ENCODE data around the gene PKHD1.
A peak's percentile ranks its signal among the peaks of the same experiment; 100 is the strongest.

The PKHD1 gene

GRCh38 chr6:52042141-52042885, 45.1 kb downstream of the PKHD1 start:
- DNase-seq = no peak

DNA sequence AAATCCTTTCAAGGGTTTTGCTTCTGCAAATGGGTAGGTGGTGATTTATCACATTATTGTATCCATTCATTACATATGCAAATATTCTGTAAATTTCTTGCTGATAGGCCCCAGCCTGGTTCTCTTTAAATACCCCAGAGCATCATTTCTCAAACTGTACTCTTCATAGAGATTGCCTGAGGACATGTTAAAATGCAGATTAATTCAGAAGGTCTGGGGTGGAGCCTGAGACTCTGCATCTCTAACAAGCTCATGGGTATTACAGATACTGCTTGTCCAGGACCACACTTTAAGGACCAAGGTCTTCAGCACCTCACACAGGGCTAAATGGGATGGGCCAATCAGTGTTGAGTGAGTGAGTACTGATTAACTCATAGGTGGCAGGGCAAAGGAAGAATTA, 46.3 kb downstream of the PKHD1 start:
- DNase-seq = no peak

GRCh38 chr6:52027699-52028098, 59.7 kb downstream of the PKHD1 start:
- no peak for DNase-seq

- DNase-seq = no peak
These were observed 62.9 kb downstream of the PKHD1 start for GRCh38 chr6:52024451-52025068.

DNA sequence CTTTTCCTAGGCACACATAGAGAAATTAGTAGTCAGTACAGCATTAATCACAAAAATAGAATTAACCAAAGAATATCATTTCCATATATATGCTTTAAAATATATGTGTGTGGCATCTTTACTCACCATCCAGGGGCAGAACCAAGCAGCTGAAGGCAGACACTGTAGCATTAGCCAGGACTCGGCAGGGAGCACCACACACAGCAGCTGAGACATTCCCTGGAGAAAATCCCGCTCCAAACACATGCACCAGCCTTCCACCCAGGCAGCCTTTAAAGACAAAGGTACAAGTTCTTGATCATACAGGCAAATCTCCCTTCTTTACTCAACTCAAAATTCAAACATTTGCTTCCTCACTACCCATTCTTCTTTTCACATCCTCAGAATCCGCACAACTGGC, 64.7 kb downstream of the PKHD1 start:
- no peak for DNase-seq

- DNase-seq = peak; percentile 20
These were observed 66.4 kb downstream of the PKHD1 start for GRCh38 chr6:52020945-52021570.

GRCh38 chr6:52019881-52020280, 67.5 kb downstream of the PKHD1 start:
- no peak for DNase-seq

GRCh38 chr6:52019092-52019491, 68.3 kb downstream of the PKHD1 start:
- DNase-seq = no peak

GRCh38 chr6:52016915-52017748, 70.3 kb downstream of the PKHD1 start:
- no peak for DNase-seq

DNA sequence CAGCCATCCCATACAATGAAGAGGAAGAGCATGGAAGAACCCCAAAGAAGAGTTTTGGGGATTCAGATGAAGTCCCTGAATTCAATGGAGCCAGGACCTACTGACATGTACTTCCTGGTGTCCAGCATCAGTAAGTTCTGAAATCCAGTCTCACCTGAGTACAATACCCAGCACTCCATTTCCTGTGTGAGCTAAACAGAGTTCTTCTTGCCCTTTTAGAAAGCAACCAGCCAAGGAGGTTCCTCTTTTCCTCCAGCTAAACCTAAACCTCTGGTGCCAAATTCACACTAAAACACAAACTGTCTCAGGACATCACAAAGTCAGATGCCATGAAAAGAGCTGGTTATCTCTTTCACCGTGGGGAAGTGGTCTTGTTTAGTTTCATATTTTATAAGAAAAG, 71.5 kb downstream of the PKHD1 start:
- no peak for DNase-seq

- no peak for DNase-seq
These were observed 73.0 kb downstream of the PKHD1 start for GRCh38 chr6:52014391-52014790.

DNA sequence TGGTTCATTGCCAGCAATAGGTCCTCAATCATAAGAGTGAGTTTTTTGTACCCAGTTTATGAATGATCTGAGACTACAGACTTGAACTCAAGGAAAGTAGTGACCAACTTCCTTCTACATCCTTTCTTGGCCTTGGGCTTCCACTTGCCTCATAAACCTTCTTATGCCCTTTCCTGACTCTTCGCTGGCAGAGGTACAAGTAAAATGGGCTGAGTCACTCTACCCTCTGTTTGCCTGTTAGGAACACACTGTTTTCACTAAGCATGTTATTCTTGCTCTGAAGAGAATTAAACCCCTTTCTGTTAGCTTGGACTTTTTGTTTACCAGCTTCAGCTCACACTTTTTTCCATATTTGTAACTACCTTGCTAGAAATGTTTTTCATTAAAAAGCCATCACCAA, 74.4 kb downstream of the PKHD1 start:
- DNase-seq = no peak

DNA sequence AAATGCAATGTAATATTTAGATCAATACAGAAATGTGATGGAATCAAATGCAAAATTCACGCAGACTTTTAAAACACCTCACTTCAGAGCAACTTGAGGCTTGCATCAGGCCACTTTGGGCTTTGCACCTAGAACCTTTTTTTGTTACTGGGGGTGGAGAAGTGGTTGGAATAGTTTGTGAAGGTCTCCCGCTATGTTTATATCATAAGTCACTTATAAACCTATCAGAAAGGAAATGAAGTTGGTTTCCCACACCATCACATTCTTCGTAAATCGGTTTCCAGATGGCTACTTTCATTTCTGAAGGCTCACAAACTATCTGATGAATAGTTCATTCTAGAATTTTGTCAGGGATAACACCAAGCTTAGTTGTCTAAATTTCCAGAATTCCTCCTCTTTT, 74.8 kb downstream of the PKHD1 start:
- DNase-seq = no peak

GRCh38 chr6:52010806-52011205, 76.6 kb downstream of the PKHD1 start:
- no peak for DNase-seq

- DNase-seq = no peak
These were observed 77.3 kb downstream of the PKHD1 start for GRCh38 chr6:52010145-52010544.

- DNase-seq = no peak
These were observed 77.8 kb downstream of the PKHD1 start for GRCh38 chr6:52009466-52010140.

- no peak for DNase-seq
These were observed 87.3 kb downstream of the PKHD1 start for GRCh38 chr6:52000064-52000463.

DNA sequence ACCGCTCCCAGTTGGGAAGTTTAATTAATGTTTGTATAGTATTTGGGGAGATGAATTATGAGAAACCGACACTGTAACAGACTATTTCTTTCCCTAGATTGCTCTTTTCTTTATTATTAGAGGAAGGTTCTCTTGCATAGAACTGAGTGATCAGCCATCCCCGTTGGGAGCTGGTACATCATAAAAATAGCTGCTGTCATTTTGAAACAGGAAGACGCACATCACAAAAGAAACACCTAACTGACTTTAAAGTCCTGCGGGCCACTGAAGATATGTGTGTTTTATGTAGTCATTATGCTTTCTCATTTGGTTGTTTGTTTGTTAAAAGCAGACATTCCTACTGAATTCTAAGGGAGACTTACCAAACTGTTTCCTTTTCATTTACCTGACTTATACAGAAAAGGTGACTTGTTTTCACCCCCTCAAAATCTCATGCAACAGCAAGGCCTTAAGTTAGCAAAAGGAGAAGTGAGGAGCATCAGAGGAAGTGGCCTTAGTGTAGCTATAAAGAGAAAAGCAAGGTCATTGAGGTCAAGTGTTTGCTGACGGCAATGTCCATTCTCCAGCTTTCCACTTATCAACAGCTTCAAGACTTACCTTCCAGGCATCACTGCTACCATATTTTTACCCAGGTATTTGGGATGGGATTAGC, 91.0 kb downstream of the PKHD1 start:
- DNase-seq = no peak

- DNase-seq = no peak
These were observed 92.1 kb downstream of the PKHD1 start for GRCh38 chr6:51995214-51995755.

DNA sequence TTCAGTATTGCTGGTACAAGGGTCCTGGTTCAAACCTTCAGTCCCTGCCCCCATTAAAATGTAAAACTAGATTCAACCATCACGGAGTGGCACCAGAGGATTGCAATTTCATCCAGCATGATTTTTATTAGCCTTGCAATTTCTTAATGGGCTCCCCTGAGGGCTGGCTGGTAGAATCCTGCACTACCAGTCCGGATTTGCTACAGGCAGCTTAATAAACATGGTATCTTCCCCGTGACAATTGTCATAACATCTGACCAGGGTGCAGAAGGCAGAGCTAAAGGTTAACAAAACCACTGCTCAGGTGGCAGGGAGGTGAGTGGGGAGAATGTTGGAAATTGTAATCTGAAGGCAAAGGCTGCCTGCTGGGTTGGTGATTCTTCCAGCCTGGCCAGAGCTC, 94.5 kb downstream of the PKHD1 start:
- DNase-seq = no peak

GRCh38 chr6:51989789-51990188, 97.6 kb downstream of the PKHD1 start:
- no peak for DNase-seq

DNA sequence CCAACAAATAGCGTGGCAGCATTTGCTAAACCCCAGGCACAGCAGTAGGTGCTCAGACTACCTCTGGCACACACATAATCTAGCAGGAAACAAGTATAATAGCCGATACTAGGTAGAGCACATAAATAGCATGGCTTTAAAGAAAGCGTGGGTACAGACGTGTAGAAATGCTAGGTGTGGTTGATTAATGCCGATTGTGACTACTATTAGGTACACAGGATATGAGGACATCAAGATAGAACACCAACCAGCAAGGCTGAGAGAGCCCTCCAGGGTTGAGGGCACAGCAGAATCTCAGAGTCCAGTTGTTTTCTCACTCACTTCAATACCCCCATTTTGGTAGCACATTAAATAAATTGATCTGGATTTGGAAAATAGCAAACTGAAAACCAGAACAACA, 100.5 kb downstream of the PKHD1 start:
- DNase-seq = no peak
